ENCODE measurements around the gene RPS18. TPM values are rescaled to one million over a fixed set of nuclear protein-coding genes. Genes with fewer than 3 reads are reported as not detected.

The RPS18 gene
- total and polyA plus RNA-seq, 9 of the 15 experiments (the other 6 are each of a cell fraction or from before 2014, with no cell fraction given): 5,023 to 17,516 (median 8,131) TPM

- TF ChIP-seq ZNF217 (CRISPR knock-in tag; IDR thresholded peaks at IDR 0.05): no peak
- TF ChIP-seq, protein P1, sequence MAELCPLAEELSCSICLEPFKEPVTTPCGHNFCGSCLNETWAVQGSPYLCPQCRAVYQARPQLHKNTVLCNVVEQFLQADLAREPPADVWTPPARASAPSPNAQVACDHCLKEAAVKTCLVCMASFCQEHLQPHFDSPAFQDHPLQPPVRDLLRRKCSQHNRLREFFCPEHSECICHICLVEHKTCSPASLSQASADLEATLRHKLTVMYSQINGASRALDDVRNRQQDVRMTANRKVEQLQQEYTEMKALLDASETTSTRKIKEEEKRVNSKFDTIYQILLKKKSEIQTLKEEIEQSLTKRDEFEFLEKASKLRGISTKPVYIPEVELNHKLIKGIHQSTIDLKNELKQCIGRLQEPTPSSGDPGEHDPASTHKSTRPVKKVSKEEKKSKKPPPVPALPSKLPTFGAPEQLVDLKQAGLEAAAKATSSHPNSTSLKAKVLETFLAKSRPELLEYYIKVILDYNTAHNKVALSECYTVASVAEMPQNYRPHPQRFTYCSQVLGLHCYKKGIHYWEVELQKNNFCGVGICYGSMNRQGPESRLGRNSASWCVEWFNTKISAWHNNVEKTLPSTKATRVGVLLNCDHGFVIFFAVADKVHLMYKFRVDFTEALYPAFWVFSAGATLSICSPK (IDR thresholded peaks at IDR 0.05; ENCODE audit: borderline replicate concordance): 0 out of 2 replicates have a peak, but pooled peaks have one; percentile 24
- 0 out of 2 replicates have a peak, but pooled peaks have one; percentile 22 for TF ChIP-seq ZNF57 (CRISPR knock-in tag; IDR thresholded peaks at IDR 0.05)
- no peak for TF ChIP-seq ZBTB5 (IDR thresholded peaks at IDR 0.05)
- no peak for TF ChIP-seq HNRNPUL1 (IDR thresholded peaks at IDR 0.05; ENCODE audit: low read length)
- peak; percentile 67 for TF ChIP-seq RB1 (IDR thresholded peaks at IDR 0.05; ENCODE audit: low read depth)
- no peak for TF ChIP-seq KDM1A (IDR thresholded peaks at IDR 0.05)
- TF ChIP-seq NR0B1 (IDR thresholded peaks at IDR 0.05; ENCODE audit: partially characterized antibody): no peak
- TF ChIP-seq PHB2 (IDR thresholded peaks at IDR 0.05; ENCODE audit: low read depth): peak; percentile 17; the same call in 1 of the 2 replicates
- no peak for TF ChIP-seq CEBPB (tag; IDR thresholded peaks at IDR 0.05)
- TF ChIP-seq CBX2 (IDR thresholded peaks at IDR 0.05; ENCODE audit: insufficient read depth, low read length, poor library complexity, severe bottlenecking): no peak
- TF ChIP-seq, protein P2, sequence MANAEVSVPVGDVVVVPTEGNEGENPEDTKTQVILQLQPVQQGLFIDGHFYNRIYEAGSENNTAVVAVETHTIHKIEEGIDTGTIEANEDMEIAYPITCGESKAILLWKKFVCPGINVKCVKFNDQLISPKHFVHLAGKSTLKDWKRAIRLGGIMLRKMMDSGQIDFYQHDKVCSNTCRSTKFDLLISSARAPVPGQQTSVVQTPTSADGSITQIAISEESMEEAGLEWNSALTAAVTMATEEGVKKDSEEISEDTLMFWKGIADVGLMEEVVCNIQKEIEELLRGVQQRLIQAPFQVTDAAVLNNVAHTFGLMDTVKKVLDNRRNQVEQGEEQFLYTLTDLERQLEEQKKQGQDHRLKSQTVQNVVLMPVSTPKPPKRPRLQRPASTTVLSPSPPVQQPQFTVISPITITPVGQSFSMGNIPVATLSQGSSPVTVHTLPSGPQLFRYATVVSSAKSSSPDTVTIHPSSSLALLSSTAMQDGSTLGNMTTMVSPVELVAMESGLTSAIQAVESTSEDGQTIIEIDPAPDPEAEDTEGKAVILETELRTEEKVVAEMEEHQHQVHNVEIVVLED (CRISPR knock-in tag; IDR thresholded peaks at IDR 0.05): peak; percentile 47
- TF ChIP-seq KDM2B (CRISPR knock-in tag; IDR thresholded peaks at IDR 0.05): 0 out of 2 replicates have a peak, but pooled peaks have one; percentile 44
- TF ChIP-seq DLX4 (CRISPR knock-in tag; IDR thresholded peaks at IDR 0.05): no peak
- TF ChIP-seq ZNF41 (CRISPR knock-in tag; conservative IDR thresholded peaks at IDR 0.05): 0 out of 2 replicates have a peak, but pooled peaks have one; percentile 11
- no peak for TF ChIP-seq ID3 (CRISPR knock-in tag; IDR thresholded peaks at IDR 0.05)
- peak; percentile 80 for TF ChIP-seq ID3 (tag; IDR thresholded peaks at IDR 0.05)
- no peak for TF ChIP-seq ZNF184 (CRISPR knock-in tag; IDR thresholded peaks at IDR 0.05)
These were observed at the start of gene RPS18, which contains the start of gene VPS52 (continued) for GRCh38 chr6:33271468-33272274.

Data from K562 (cell line).